H9 (cell line): ENCODE data around the gene NEURL1. TPM values are rescaled to one million over a fixed set of nuclear protein-coding genes. Genes with fewer than 3 reads are reported as not detected.

Experiments used
- DNase-seq: peaks from one replicate; pipeline ENCODE4 v3.0.0-alpha.2; 2017
- H2AFZ ChIP-seq: one replicate; pipeline ENCODE4 v1.6.1; 2013; ENCODE audit warnings: mild to moderate bottlenecking, low read length, control low read depth, moderate library complexity
- H2AK5ac ChIP-seq: 2 replicates; pipeline ENCODE4 v1.6.1; 2013; ENCODE audit warnings: low read length, control low read depth, mixed read lengths; ENCODE audit not compliant: insufficient read length
- H2BK120ac ChIP-seq: one replicate; pipeline ENCODE4 v1.6.1; 2013; ENCODE audit warnings: low read depth, mild to moderate bottlenecking, low read length, control low read depth, inconsistent platforms; ENCODE audit not compliant: poor library complexity, severe bottlenecking
- H2BK12ac ChIP-seq: 2 replicates; pipeline ENCODE4 v1.6.1; 2013; ENCODE audit warnings: low read length, control low read depth, mixed read lengths, low read depth; ENCODE audit not compliant: insufficient read length
- H2BK15ac ChIP-seq: 2 replicates; pipeline ENCODE4 v1.6.1; 2013; ENCODE audit warnings: low read depth, low read length, control low read depth
- H2BK20ac ChIP-seq: one replicate; pipeline ENCODE4 v1.6.1; 2013; ENCODE audit warnings: low read depth, mild to moderate bottlenecking, low read length, control low read depth, inconsistent platforms; ENCODE audit not compliant: poor library complexity, severe bottlenecking
- H2BK5ac ChIP-seq: 2 replicates; pipeline ENCODE4 v1.6.1; 2013; ENCODE audit warnings: low read length, control low read depth, mixed read lengths; ENCODE audit not compliant: insufficient read length
- H3K14ac ChIP-seq: 2 replicates; pipeline ENCODE4 v1.6.1; 2013; ENCODE audit warnings: low read length, control low read depth; ENCODE audit not compliant: insufficient read depth
- H3K18ac ChIP-seq: 2 replicates; pipeline ENCODE4 v1.6.1; 2013; ENCODE audit warnings: low read depth, mild to moderate bottlenecking, mixed read lengths, low read length, control low read depth; ENCODE audit not compliant: insufficient read length
- H3K23ac ChIP-seq: 2 replicates; pipeline ENCODE4 v1.6.1; 2013; ENCODE audit warnings: low read length, control low read depth, mixed read lengths, low read depth; ENCODE audit not compliant: insufficient read length
- H3K23me2 ChIP-seq: 2 replicates; pipeline ENCODE4 v1.6.1; 2013; ENCODE audit warnings: low read depth, mild to moderate bottlenecking, mixed read lengths, low read length, control low read depth; ENCODE audit not compliant: insufficient read length, poor library complexity, severe bottlenecking
- H3K27ac ChIP-seq: 2 replicates; pipeline ENCODE4 v1.5.1; 2013; ENCODE audit warnings: low read length, control low read depth, mixed read lengths, low read depth; ENCODE audit not compliant: insufficient read length
- H3K27me3 ChIP-seq: 2 replicates; pipeline ENCODE4 v1.6.1; 2013; ENCODE audit warnings: low read length, control low read depth, inconsistent platforms; ENCODE audit not compliant: insufficient read depth
- H3K4ac ChIP-seq: 2 replicates; pipeline ENCODE4 v1.6.1; 2013; ENCODE audit warnings: low read depth, mild to moderate bottlenecking, control low read depth, inconsistent platforms, low read length, moderate library complexity
- H3K4me1 ChIP-seq: 2 replicates; pipeline ENCODE4 v1.6.1; 2013; ENCODE audit warnings: low read length, control low read depth, inconsistent platforms; ENCODE audit not compliant: insufficient read depth
- H3K4me2 ChIP-seq: 2 replicates; pipeline ENCODE4 v1.6.1; 2013; ENCODE audit warnings: low read length, control low read depth, mixed read lengths; ENCODE audit not compliant: insufficient read length, insufficient read depth
- H3K56ac ChIP-seq: 2 replicates; pipeline ENCODE4 v1.6.1; 2013; ENCODE audit warnings: low read depth, mild to moderate bottlenecking, mixed read lengths, low read length, control low read depth; ENCODE audit not compliant: insufficient read length
- H3K79me1 ChIP-seq: 2 replicates; pipeline ENCODE4 v1.6.1; 2013; ENCODE audit warnings: low read depth, mild to moderate bottlenecking, moderate library complexity, low read length, control low read depth, inconsistent platforms; ENCODE audit not compliant: insufficient read depth, poor library complexity, severe bottlenecking
- H3K79me2 ChIP-seq: 2 replicates; pipeline ENCODE4 v1.6.1; 2013; ENCODE audit warnings: low read length, control low read depth, inconsistent platforms; ENCODE audit not compliant: insufficient read depth
- H3K9ac ChIP-seq: 2 replicates; pipeline ENCODE4 v1.6.1; 2013; ENCODE audit warnings: low read length, control low read depth, mixed read lengths; ENCODE audit not compliant: insufficient read length; ENCODE audit errors: extremely low read depth
- H3K9me3 ChIP-seq: one replicate; pipeline ENCODE4 v1.6.1; 2013; ENCODE audit warnings: low read depth, low read length, inconsistent platforms; ENCODE audit not compliant: control insufficient read depth
- H3T11ph ChIP-seq: one replicate; pipeline ENCODE4 v1.6.1; 2013; ENCODE audit warnings: mild to moderate bottlenecking, low read length, control low read depth, inconsistent platforms
- H4K20me1 ChIP-seq: one replicate; pipeline ENCODE4 v1.6.1; 2013; ENCODE audit not compliant: control insufficient read depth, insufficient read length, insufficient read depth
- H4K5ac ChIP-seq: 2 replicates; pipeline ENCODE4 v1.6.1; 2013; ENCODE audit warnings: low read depth, mild to moderate bottlenecking, mixed read lengths, low read length, control low read depth; ENCODE audit not compliant: insufficient read length
- H4K8ac ChIP-seq: replicated peaks from 2 replicates; pipeline ENCODE4 v1.6.1; 2013; ENCODE audit warnings: low read length, control low read depth, mixed read lengths, low read depth; ENCODE audit not compliant: insufficient read length
- H4K91ac ChIP-seq: 2 replicates; pipeline ENCODE4 v1.6.1; 2013; ENCODE audit warnings: low read depth, mild to moderate bottlenecking, moderate library complexity, mixed read lengths, low read length, control low read depth; ENCODE audit not compliant: insufficient read length
- H3K27ac Mint-ChIP-seq, 3 experiments: 2 replicates in 2 of 3; 3 replicates in 1 of 3; pipeline ENCODE4 v1.8.0; 2020 to 2021; ENCODE audit warnings: mixed read lengths in 3 of 3, mild to moderate bottlenecking in 1 of 3, moderate library complexity in 1 of 3
- H3K27me3 Mint-ChIP-seq: 2 replicates; pipeline ENCODE4 v1.8.0; 2021; ENCODE audit warnings: low read depth, mild to moderate bottlenecking, moderate library complexity, mixed read lengths
- H3K36me3 Mint-ChIP-seq, 3 experiments: 2 replicates in 2 of 3; 3 replicates in 1 of 3; pipeline ENCODE4 v1.8.0; 2020 to 2021; ENCODE audit warnings: low read depth in 3 of 3, mixed read lengths in 3 of 3; ENCODE audit not compliant: insufficient read depth in 1 of 3
- H3K4me1 Mint-ChIP-seq, 2 experiments: 2 replicates each; pipeline ENCODE4 v1.8.0; 2020; ENCODE audit warnings: mixed read lengths in 2 of 2
- H3K4me3 Mint-ChIP-seq, 2 experiments: 2 replicates in 1 of 2; 3 replicates in 1 of 2; pipeline ENCODE4 v1.8.0; 2020 to 2021; ENCODE audit warnings: mild to moderate bottlenecking in 2 of 2, mixed read lengths in 2 of 2, moderate library complexity in 1 of 2
- H3K9me3 Mint-ChIP-seq, 2 experiments: 2 replicates in 1 of 2; 3 replicates in 1 of 2; pipeline ENCODE4 v1.8.0; 2020; ENCODE audit warnings: mild to moderate bottlenecking in 2 of 2, mixed read lengths in 2 of 2, moderate library complexity in 1 of 2
- CTCF ChIP-seq: fragments of 200-600 bp; sonication (generic); conservative IDR thresholded peaks from 3 replicates; pipeline ENCODE4 v1.8.0; 2021; ENCODE audit warnings: antibody characterized with exemption, mild to moderate bottlenecking
- WGBS: extraction: QIAGEN DNeasy Blood & Tissue Kit; methylation state at CpG from one replicate; pipeline ENCODE4 v1.1.7; 2013; ENCODE audit warnings: missing lambda C conversion rate, low lambda C conversion rate, mixed read lengths; ENCODE audit not compliant: insufficient read length; ENCODE audit errors: extremely low coverage; 5-methylcytosine and 5-hydroxymethylcytosine counted together
- total RNA-seq: library from RNA; stranded (reverse); gene quantifications from 2 replicates; pipeline ENCODE4 v1.2.1, GENCODE V29; 2021

Gene NEURL1
- total RNA-seq, 1 experiment from 2014 or later = 1.2 TPM

- Histone ChIP-seq H2BK5ac (no peak overlapping the region), H3K27ac (no peak overlapping the region), H3K23me2 (no peaks in the 10 kb centered on the region), H4K91ac (no peak overlapping the region), H3K4me1 (no peaks in the 10 kb centered on the region), H2AK5ac (no peak overlapping the region), H4K8ac (no peak overlapping the region), H3K4ac (no peak overlapping the region), H3K79me2 (no peaks in the 10 kb centered on the region), H3K9me3 (no peaks in the 10 kb centered on the region), H3K27me3 (peaks cover 2% of the 10 kb centered on the region; the same call in 1 of the 2 replicates), H2BK12ac (no peak overlapping the region), H2BK20ac (no peak overlapping the region), H3K4me2 (no peak overlapping the region), H3K18ac (no peak overlapping the region), H4K5ac (no peak overlapping the region), H3K9ac (no peak overlapping the region), H4K20me1 (no peaks in the 10 kb centered on the region), H3K23ac (no peak overlapping the region), H3K14ac (no peak overlapping the region), H3T11ph (no peak overlapping the region), H3K56ac (no peak overlapping the region), H2BK15ac (no peak overlapping the region), H2BK120ac (no peak overlapping the region), H3K79me1 (no peaks in the 10 kb centered on the region), H2AFZ (no peak overlapping the region)
- DNase-seq = no peak
- Mint-ChIP-seq H3K27me3 (peaks cover 27% of the 10 kb centered on the region), H3K36me3 (no peaks in the 10 kb centered on the region; a peak in 1 of 7 replicates), H3K9me3 (no peaks in the 10 kb centered on the region; a peak in 1 of 5 replicates), H3K27ac (no peak overlapping the region), H3K4me3 (no peak overlapping the region), H3K4me1 (peaks cover 2 to 8% of the 10 kb centered on the region in 2 experiments; a peak in 2 of 4 replicates)
- no CpG with 5 or more reads among the region's 9 CpGs for WGBS
- no peak for TF ChIP-seq CTCF
Measured at GRCh38 chr10:103559776-103560175, 66.3 kb downstream of the NEURL1 start.
